ENCODE results near the gene EPHA4.

- TF ChIP-seq EZH2phosphoT487 (IDR thresholded peaks at IDR 0.05; ENCODE audit: insufficient read depth, low read depth), result no peak
- TF ChIP-seq EZH2 (IDR thresholded peaks at IDR 0.05; ENCODE audit: insufficient read depth, poor library complexity, severe bottlenecking), result no peak
Measured at GRCh38 chr2:221562226-221562625, 9.9 kb downstream of the EPHA4 start.

All from GM23248 (cell line).